Spleen (tissue), 11 donors: Measurements from ENCODE around the gene ELFN1. TPM values are rescaled to one million over a fixed set of nuclear protein-coding genes. Genes with fewer than 3 reads are reported as not detected.

Experiments used
- DNase-seq: peaks from one replicate; pipeline ENCODE4 v3.0.0-alpha.2; 2020
- H3K27ac ChIP-seq, 8 donors: fragments of 200-600 bp; sonication (generic) in 7 of 8; 1 replicate in 4 of 8; 2 replicates in 4 of 8; pipeline versions ENCODE4 v1.5.0 to v1.8.0; 2016 to 2021; ENCODE audit warnings: inconsistent platforms in 4 of 8, mild to moderate bottlenecking in 4 of 8, moderate library complexity in 1 of 8
- H3K27me3 ChIP-seq, 7 donors: fragments of 200-600 bp; sonication (generic) in 6 of 7; replicated peaks in 1 of 7; 1 replicate in 4 of 7; 2 replicates in 3 of 7; pipeline versions ENCODE4 v1.5.0 to v1.8.0; 2016 to 2021; ENCODE audit warnings: inconsistent platforms in 3 of 7, mild to moderate bottlenecking in 1 of 7
- H3K36me3 ChIP-seq, 6 donors: fragments of 200-600 bp; sonication (generic) in 5 of 6; 1 replicate in 4 of 6; 2 replicates in 2 of 6; pipeline versions ENCODE4 v1.5.0 to v1.8.0; 2016 to 2021; ENCODE audit warnings: inconsistent platforms in 2 of 6
- H3K4me1 ChIP-seq, 6 donors: fragments of 200-600 bp; sonication (generic) in 5 of 6; 1 replicate in 3 of 6; 2 replicates in 3 of 6; pipeline versions ENCODE4 v1.5.0 to v1.8.0; 2016 to 2021; ENCODE audit warnings: inconsistent platforms in 3 of 6
- H3K4me3 ChIP-seq, 8 donors: fragments of 200-600 bp; sonication (generic) in 7 of 8; 1 replicate in 4 of 8; 2 replicates in 4 of 8; pipeline versions ENCODE4 v1.5.0 to v1.8.0; 2016 to 2021; ENCODE audit warnings: inconsistent platforms in 4 of 8, mild to moderate bottlenecking in 4 of 8, moderate library complexity in 2 of 8
- H3K9me3 ChIP-seq, 8 donors: fragments of 200-600 bp; sonication (generic) in 7 of 8; 1 replicate in 4 of 8; 2 replicates in 4 of 8; pipeline versions ENCODE4 v1.5.0 to v1.8.0; 2016 to 2021; ENCODE audit warnings: inconsistent platforms in 4 of 8
- POLR2A ChIP-seq, 3 donors: fragments of 450-650 bp; IDR thresholded peaks; one replicate each; pipeline ENCODE4 v1.5.1; 2017; ENCODE audit warnings: antibody characterized with exemption in 3 of 3, mild to moderate bottlenecking in 1 of 3
- POLR2AphosphoS5 ChIP-seq, 3 donors: sonication (generic); formaldehyde crosslinking; IDR thresholded peaks; one replicate each; pipeline ENCODE4 v1.5.1; 2017; ENCODE audit warnings: antibody characterized with exemption in 3 of 3
- WGBS, 5 donors: extraction: QIAGEN DNeasy Blood & Tissue Kit in 3 of 5; methylation state at CpG; one replicate each; pipeline versions ENCODE4 v1.1.5 to v1.1.7; 2013 to 2018; 5-methylcytosine and 5-hydroxymethylcytosine counted together
- intact Hi-C: fragments of 100-400 bp; cut with DNase I; formaldehyde crosslinking; loops from one replicate; pipeline ENCODE4 v1.15.0; 2023; ENCODE audit warnings: low total_unique reads
- polyA plus RNA-seq, 3 donors: library from polyadenylated mRNA; stranded (reverse); fragments of 200-250 nt; gene quantifications; one replicate each; pipeline ENCODE4 v1.2.1, GENCODE V29; 2013
- total RNA-seq, 7 donors: library from RNA; depleted of rRNA in 3 of 7; stranded (reverse); fragments of >200 nt in 3 of 7; fragmentation: NEBNext Ultra II Directional in 4 of 7; extraction: Animal tissue kit (Norgen Biotek cat#: 25700) in 4 of 7; gene quantifications; one replicate each; pipeline versions ENCODE4 v1.1.0 to v1.2.1, GENCODE V29; 2016 to 2021
- TF ChIP-seq, protein P1 (sequence below), 11 experiments: fragments of 200-600 bp in 7 of 11; fragments of 450-650 bp in 4 of 11; sonication (generic) in 4 of 11; IDR thresholded peaks in 8 of 11; conservative IDR thresholded peaks in 3 of 11; 1 replicate in 7 of 11; 2 replicates in 4 of 11; pipeline versions ENCODE4 v1.4.0 to v1.8.0; 2016 to 2021; ENCODE audit warnings: antibody characterized with exemption in 11 of 11, inconsistent platforms in 4 of 11, mild to moderate bottlenecking in 1 of 11
- donor health status: healthy with polysubstance abuse.
- donor health status: DM: no; HTN: no; CAD: no; lungs with moderate emphysema.
- donor health status: DM: no; HTN: no; CAD: no.
- donor health status: Bipolar disorder and iron deficiency.
- donor health status: healthy.
- donor health status: DM: no; HTN: no; CAD: no.
- donor health status: DM: yes; HTN: yes; CAD: no.

Gene ELFN1
- total and polyA plus RNA-seq, 10 donors: 0.22 to 3.9 (median 2.4) TPM

DNA sequence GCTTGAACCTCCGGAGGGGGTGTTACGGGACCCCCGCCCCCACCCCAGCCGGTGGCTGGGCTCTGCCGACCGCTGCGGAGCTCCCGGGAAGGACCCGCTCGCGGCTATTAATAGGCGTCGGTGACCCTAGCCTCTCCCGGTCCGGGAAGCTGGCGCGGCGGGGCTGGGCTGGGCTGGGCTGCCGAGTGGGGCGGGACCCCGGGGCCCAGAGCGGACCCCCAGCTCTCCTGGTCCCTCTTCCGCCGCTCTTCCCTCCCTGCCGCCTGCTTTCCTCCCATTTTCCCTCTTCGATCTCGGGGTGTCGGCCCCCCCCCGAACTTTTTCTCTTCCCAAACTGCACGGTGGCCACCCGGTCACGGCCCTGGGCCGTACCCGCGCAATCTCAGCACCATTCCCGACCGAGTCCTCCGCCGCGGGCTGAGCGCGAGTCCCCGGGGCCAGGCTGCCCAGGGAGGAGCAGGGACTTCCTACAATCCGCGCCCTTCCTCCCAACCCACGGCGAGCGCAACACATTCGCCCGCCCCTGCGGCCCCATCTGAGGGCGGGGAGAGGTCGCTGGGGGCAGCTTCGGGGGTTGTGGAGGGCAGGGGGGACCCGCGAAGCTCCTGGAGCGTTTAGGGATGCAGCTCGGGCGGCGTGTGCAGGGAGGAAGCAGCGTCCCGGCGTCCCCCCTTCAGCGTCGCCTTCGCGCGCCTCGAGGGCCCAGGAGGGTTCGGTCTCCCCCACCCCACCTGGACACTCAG lies 3.1 kb upstream of the ELFN1 start:
- intact Hi-C loops: no loop called here
- Histone ChIP-seq H3K9me3 (peaks cover 0 to under 1% (median 0%) of the 10 kb centered on the region in 8 donors), H3K4me1 (peaks cover 16 to 80% (median 69%) of the 10 kb centered on the region in 6 donors), H3K27ac (peak overlapping the region in 5 of 8 donors; percentile 19 to 77 (median 25)), H3K36me3 (no peaks in the 10 kb centered on the region), H3K27me3 (peaks cover 0 to 100% (median 88%) of the 10 kb centered on the region in 7 donors), H3K4me3 (peak overlapping the region; percentile 53 to 83 (median 64))
- peak; percentile 68 for DNase-seq
- TF ChIP-seq, protein P1, sequence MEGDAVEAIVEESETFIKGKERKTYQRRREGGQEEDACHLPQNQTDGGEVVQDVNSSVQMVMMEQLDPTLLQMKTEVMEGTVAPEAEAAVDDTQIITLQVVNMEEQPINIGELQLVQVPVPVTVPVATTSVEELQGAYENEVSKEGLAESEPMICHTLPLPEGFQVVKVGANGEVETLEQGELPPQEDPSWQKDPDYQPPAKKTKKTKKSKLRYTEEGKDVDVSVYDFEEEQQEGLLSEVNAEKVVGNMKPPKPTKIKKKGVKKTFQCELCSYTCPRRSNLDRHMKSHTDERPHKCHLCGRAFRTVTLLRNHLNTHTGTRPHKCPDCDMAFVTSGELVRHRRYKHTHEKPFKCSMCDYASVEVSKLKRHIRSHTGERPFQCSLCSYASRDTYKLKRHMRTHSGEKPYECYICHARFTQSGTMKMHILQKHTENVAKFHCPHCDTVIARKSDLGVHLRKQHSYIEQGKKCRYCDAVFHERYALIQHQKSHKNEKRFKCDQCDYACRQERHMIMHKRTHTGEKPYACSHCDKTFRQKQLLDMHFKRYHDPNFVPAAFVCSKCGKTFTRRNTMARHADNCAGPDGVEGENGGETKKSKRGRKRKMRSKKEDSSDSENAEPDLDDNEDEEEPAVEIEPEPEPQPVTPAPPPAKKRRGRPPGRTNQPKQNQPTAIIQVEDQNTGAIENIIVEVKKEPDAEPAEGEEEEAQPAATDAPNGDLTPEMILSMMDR (IDR thresholded peaks at IDR 0.05 in 8 of 11, conservative IDR thresholded peaks at IDR 0.05 in 3 of 11): no peak
- TF ChIP-seq POLR2A (IDR thresholded peaks at IDR 0.05) (no peak), POLR2AphosphoS5 (IDR thresholded peaks at IDR 0.05) (peak in 1 of 3 donors; percentile 38)
- WGBS, 5 donors: 0 to 2% (median 1%) methylated on average over 44 to 70 of the region's 70 CpGs

- peak overlapping the region in 3 of 8 donors; percentile 19 to 77 (median 25) for H3K27ac ChIP-seq
- H3K4me1 ChIP-seq: peaks cover 16 to 80% (median 69%) of the 10 kb centered on the region in 6 donors
- peak; percentile 58 for DNase-seq
- H3K9me3 ChIP-seq: no peaks in the 10 kb centered on the region
- H3K27me3 ChIP-seq: peaks cover 0 to 100% (median 87%) of the 10 kb centered on the region in 7 donors
- TF ChIP-seq POLR2A (IDR thresholded peaks at IDR 0.05): no peak
- TF ChIP-seq, protein P1 (IDR thresholded peaks at IDR 0.05 in 8 of 11, conservative IDR thresholded peaks at IDR 0.05 in 3 of 11): no peak
- TF ChIP-seq POLR2AphosphoS5 (IDR thresholded peaks at IDR 0.05): no peak
- 12 to 59% (median 18%) methylated on average over 8 to 77 of the region's 77 CpGs for WGBS, 5 donors
- H3K36me3 ChIP-seq: no peaks in the 10 kb centered on the region
- intact Hi-C loops: no loop called here
- peak overlapping the region; percentile 53 to 83 (median 64) for H3K4me3 ChIP-seq
These were observed 2.3 kb upstream of the ELFN1 start for GRCh38 chr7:1667566-1668395.

DNA sequence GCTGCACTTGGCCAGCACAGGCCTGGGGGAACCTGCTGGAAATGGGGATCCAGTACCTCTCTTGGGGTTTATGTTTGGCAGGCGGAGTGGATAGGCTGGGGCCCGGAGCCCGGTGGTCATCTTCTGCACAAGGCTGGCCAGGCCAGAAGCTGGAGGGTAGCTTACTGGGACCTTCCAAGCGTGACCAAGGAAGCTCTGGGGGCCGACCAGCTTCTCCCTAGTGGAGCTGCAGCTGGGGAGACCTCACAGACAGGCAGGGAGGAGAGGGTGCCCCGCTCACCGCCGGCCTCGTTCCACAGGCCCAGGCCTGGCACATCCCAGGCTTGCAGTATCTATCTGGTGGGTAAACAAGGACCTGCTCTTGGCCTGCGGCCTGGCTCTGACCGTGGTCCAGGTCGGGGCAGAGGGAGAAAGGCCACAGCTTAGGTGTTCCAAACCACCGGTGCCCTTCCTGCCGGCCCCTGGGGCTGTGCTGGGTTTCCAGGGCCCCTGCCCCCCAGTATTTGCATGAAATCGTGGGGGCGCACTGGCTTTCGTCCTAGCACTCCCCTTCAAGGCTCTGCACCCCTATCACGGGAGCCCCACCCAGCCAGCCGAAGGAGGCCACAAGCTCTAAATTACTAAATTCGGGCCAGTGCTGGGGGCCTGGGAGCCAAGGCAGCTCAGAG lies 1.5 kb upstream of the ELFN1 start:
- WGBS, 5 donors: 18 to 60% (median 51%) methylated on average over 14 to 20 of the region's 20 CpGs
- H3K36me3 ChIP-seq: no peaks in the 10 kb centered on the region
- peak; percentile 66 for DNase-seq
- no peaks in the 10 kb centered on the region for H3K9me3 ChIP-seq
- no peak for TF ChIP-seq POLR2AphosphoS5 (IDR thresholded peaks at IDR 0.05)
- TF ChIP-seq, protein P1 (IDR thresholded peaks at IDR 0.05 in 8 of 11, conservative IDR thresholded peaks at IDR 0.05 in 3 of 11): no peak
- no peak for TF ChIP-seq POLR2A (IDR thresholded peaks at IDR 0.05)
- peak overlapping the region in 3 of 8 donors; percentile 58 to 83 (median 66) for H3K4me3 ChIP-seq
- intact Hi-C loops: no loop called here
- no peak overlapping the region for H3K27ac ChIP-seq
- H3K27me3 ChIP-seq: peaks cover 0 to 100% (median 85%) of the 10 kb centered on the region in 7 donors
- H3K4me1 ChIP-seq: peaks cover 16 to 77% (median 69%) of the 10 kb centered on the region in 6 donors
